Activated CD8-positive, alpha-beta T cell treated with anti-CD3 and anti-CD28 coated beads, Interleukin-2, amount 10 ng/mL, durations not matched to agents 7 days and 5 days (primary cell): ENCODE results near the gene C3orf52. TPM values are rescaled to one million over a fixed set of nuclear protein-coding genes. Genes with fewer than 3 reads are reported as not detected.
"Not testable (repeated sequence)": the region's sequence is repeated elsewhere in the genome, so short reads cannot be mapped to it uniquely, and the experiment has no call there.

Experiments used
- ATAC-seq: fragments of 150-1000 bp; cut with Tn5 transposase; one replicate; pipeline ENCODE4 v1.10.0; 2021; ENCODE audit warnings: moderate library complexity
- CTCF ChIA-PET: fragments of 350-600 bp; sonication (Branson Sonifier 250); formaldehyde crosslinking; loops from one replicate; lab custom pipeline; 2021; ENCODE audit warnings: antibody characterized with exemption; lab: Charles Lee
- POLR2A ChIA-PET: fragments of 350-600 bp; sonication (Branson Sonifier 250); formaldehyde crosslinking; loops from one replicate; lab custom pipeline; 2021; ENCODE audit warnings: antibody characterized with exemption; lab: Charles Lee
- DNase-seq: peaks from one replicate; pipeline ENCODE4 v3.0.0-alpha.2; 2020
- H3K27ac Mint-ChIP-seq: one replicate; pipeline ENCODE4 v1.8.0; 2021; ENCODE audit warnings: mild to moderate bottlenecking, mixed read lengths
- H3K27me3 Mint-ChIP-seq: one replicate; pipeline ENCODE4 v1.8.0; 2021; ENCODE audit warnings: low read depth, mixed read lengths
- H3K36me3 Mint-ChIP-seq: one replicate; pipeline ENCODE4 v1.8.0; 2021; ENCODE audit warnings: low read depth, mixed read lengths
- H3K4me1 Mint-ChIP-seq: one replicate; pipeline ENCODE4 v1.8.0; 2021; ENCODE audit warnings: low read depth, mixed read lengths
- H3K4me3 Mint-ChIP-seq: one replicate; pipeline ENCODE4 v1.8.0; 2021; ENCODE audit warnings: mild to moderate bottlenecking, mixed read lengths
- H3K9me3 Mint-ChIP-seq: one replicate; pipeline ENCODE4 v1.8.0; 2022; ENCODE audit warnings: mixed read lengths; ENCODE audit not compliant: insufficient read depth
- total RNA-seq, 2 experiments: library from RNA; stranded (reverse); gene quantifications; one replicate each; pipeline ENCODE4 v1.2.3, GENCODE V29; 2021

Gene C3orf52
- total RNA-seq, 2 experiments from 2014 or later, result 2.3 to 2.5 TPM

DNA sequence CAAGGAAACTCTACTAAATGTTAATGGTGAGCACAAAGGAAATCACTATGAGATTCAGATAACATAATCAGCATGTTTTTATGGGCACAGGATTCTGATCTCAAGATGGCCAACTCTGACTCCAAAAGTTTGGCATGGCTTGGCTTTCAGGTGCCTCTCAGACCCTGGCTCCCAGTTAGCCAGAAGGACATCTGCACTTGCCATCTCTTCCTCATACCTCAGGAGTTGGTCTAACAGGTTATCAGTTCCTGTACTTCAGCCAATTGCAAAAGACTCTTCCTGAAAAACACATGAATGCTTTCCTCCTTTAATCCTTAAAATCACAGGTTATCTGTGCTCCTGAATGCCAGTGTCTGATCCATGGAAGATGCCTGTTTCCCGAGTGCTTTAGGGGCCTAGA, 26.7 kb upstream of the C3orf52 start:
- Mint-ChIP-seq H3K36me3 (no peaks in the 10 kb centered on the region), H3K27me3 (peaks cover 2% of the 10 kb centered on the region), H3K27ac (no peak overlapping the region), H3K9me3 (no peaks in the 10 kb centered on the region), H3K4me1 (peaks cover 5% of the 10 kb centered on the region), H3K4me3 (no peak overlapping the region)
- POLR2A ChIA-PET, result no interaction called here
- ATAC-seq (no peak), DNase-seq (no peak)
- CTCF ChIA-PET, result interaction anchor here (1.6 kb wide), 1 partner anchor 16 kb away, joined by 4 read pairs; no protein-coding TSS in a partner anchor

DNA sequence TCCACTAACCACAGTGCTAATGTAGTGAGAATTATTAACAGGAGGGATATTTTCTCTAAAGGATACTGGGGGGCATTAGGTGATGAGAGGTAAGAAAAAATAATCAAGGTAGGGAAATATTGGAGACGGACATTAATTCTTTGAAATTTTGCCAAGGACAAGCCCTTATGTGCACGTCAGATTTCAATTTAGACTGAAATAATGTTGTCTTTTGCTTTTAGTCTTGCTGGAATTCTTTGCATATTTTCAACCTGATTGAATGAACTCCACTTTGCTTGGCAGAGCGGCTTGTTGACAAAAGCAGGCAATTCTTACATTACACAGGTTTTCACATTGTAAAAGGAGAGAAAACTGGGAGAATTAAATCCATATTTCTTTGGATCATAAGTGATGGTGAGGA, 25.0 kb upstream of the C3orf52 start:
- Mint-ChIP-seq H3K36me3 (no peaks in the 10 kb centered on the region), H3K4me3 (no peak overlapping the region), H3K4me1 (peaks cover 5% of the 10 kb centered on the region), H3K9me3 (no peaks in the 10 kb centered on the region), H3K27ac (no peak overlapping the region), H3K27me3 (peaks cover 4% of the 10 kb centered on the region)
- POLR2A ChIA-PET, result no interaction called here
- DNase-seq, result no peak
- CTCF ChIA-PET, result interaction anchor here (1.1 kb wide), 1 partner anchor 18 kb away, joined by 3 read pairs; no protein-coding TSS in a partner anchor
- no peak for ATAC-seq

DNA sequence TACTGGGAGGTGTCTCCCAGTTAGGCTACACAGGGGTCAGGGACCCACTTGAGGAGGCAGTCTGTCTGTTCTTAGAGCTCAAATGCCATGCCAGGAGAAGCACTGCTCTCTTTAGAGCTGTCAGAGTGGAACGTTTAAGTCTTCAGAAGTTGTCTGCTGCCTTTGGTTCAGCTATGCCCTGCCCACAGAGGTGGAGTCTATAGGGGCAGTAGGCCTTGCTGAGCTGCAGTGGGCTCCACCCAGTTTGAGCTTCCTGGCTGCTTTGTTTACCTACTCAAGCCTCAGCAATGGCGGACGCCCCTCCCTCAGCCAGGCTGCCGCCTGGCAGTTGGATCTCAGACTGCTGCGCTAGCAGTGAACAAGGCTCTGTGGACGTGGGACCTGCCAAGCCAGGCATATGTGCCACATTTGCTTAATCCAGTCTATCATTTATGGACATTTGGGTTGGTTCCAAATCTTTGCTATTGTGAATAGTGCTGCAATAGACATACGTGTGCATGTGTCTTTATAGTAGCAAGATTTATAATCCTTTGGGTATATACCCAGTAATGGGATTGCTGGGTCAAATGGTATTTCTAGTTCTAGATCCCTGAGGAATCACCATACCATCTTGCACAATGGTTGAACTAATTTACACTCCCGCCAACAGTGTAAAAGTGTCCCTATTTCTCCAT, 13.7 kb upstream of the C3orf52 start:
- not testable (repeated sequence) for H3K27me3 Mint-ChIP-seq, H3K9me3 Mint-ChIP-seq, H3K36me3 Mint-ChIP-seq
- Mint-ChIP-seq H3K4me3 (peak overlapping the region; percentile 67), H3K27ac (peak overlapping the region; percentile 85), H3K4me1 (peaks cover 42% of the 10 kb centered on the region)
- ChIA-PET POLR2A (interaction anchor here (1.0 kb wide), 1 partner anchor 14 kb away, joined by 3 read pairs; the partner anchor contains the start of gene C3orf52), CTCF (interaction anchor here (0.8 to 1.6 kb wide), 6 partner anchors 12 to 93 kb away, joined by 3 to 10 read pairs (median 3); partner anchors contain the start of gene ABHD10)
- peak; percentile 84 for DNase-seq
- ATAC-seq, result peak; percentile 65

DNA sequence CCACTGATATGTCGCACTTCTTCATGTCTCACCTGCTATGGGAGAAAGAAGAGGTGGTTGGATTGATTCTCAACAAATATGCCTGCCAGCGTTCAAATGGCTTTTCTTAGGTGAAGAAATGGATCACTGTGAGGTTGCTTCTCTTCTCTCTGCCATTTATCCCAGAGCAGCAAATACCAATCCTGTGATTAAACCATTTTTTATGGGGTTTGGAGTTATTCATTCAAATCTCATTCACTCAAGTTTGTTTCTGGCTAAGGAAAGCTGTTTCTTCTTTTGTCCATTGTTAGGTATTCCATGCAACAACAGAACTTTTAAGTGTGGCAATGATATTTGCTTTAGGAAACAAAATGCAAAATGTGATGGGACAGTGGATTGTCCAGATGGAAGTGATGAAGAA, 12.2 kb upstream of the C3orf52 start:
- DNase-seq, result no peak
- Mint-ChIP-seq H3K27ac (no peak overlapping the region), H3K9me3 (no peaks in the 10 kb centered on the region), H3K4me1 (peaks cover 42% of the 10 kb centered on the region), H3K4me3 (no peak overlapping the region), H3K27me3 (peaks cover 7% of the 10 kb centered on the region), H3K36me3 (peaks cover 5% of the 10 kb centered on the region)
- POLR2A ChIA-PET, result no interaction called here
- CTCF ChIA-PET, result no interaction called here
- ATAC-seq, result no peak

DNA sequence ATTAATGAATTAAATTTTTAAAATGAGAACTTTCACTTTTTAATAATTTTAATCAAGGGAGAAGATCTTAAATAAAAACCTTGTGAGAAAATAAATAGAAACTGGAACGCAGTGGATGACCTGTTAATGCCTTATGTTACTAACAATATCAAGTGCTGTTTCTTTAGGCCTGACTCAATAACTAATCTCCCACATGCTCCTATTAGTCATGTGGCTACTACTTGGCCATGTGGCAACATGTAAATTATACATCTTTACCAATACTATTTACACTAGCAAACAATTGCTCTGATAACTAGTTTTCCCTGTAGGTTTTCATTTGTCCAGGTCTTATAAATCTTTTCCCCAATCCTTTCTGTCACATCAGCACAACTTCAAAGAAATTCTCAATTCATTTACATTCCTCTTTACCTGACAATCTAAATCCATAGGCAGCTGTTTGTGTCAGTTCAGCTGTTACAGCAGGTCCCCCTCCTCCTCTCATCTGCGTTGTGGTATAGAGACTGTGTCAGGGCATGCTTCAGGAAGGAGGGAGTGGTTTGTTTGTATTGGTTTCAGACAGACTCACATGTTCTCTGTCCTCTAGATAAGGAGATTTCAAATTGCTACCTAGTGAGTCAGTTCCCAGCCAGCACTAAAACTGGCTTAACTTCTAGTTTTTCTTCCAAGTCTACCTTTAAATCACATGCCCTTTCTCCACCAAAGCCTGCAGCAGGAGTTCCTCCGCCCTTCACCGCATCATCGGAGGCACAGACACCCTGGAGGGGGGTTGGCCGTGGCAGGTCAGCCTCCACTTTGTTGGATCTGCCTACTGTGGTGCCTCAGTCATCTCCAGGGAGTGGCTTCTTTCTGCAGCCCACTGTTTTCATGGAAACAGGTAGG, 11.3 kb upstream of the C3orf52 start:
- H3K4me1 Mint-ChIP-seq, result peaks cover 42% of the 10 kb centered on the region
- H3K9me3 Mint-ChIP-seq, result no peaks in the 10 kb centered on the region
- ATAC-seq (peak; percentile 91), DNase-seq (peak; percentile 51)
- H3K27me3 Mint-ChIP-seq, result peaks cover 5% of the 10 kb centered on the region
- H3K27ac Mint-ChIP-seq, result peak overlapping the region; percentile 11
- peak overlapping the region; percentile 33 for H3K4me3 Mint-ChIP-seq
- ChIA-PET CTCF (no interaction called here), POLR2A (no interaction called here)
- peaks cover 5% of the 10 kb centered on the region for H3K36me3 Mint-ChIP-seq

DNA sequence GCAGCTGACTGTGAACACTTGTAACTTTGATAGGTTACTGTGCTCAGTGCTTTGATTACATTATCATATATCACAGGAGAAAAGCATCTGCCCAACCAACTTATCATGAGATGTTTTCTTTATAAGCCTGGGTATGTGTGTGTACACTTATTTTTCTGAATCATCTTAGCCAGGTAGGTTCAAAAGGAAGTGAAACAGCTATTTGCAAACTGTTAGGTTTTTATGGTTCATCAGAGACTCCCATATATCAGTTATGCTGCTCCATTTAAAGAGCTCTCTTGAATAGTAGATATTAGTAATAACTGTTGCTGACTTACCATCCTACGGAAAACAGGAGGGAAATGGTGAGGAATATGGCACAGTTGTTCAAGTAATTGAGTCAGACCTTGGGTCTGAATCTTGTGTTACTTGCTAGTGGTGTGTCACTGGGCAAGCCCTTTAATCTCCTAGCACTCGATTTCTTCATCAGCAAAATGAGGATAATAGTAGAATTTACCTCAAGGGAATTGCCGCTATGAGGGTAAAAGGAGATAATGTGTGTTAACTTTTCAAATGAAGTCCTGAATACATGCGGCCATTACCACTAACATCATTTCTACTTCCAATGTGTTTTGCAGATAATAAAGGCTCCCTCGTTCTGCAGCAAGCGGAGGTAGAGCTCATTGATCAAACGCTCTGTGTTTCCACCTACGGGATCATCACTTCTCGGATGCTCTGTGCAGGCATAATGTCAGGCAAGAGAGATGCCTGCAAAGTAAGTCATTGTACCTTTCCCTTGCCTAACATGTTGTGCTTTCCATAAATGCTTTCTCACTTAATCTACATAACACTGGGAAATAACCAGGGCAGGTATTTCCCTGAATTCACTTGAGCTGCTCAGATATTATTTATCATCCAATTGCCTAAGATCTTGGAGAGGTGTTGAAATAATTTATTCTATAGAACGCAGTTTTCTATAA, 7.8 kb upstream of the C3orf52 start:
- ATAC-seq, result no peak
- no peaks in the 10 kb centered on the region for H3K9me3 Mint-ChIP-seq
- no peaks in the 10 kb centered on the region for H3K36me3 Mint-ChIP-seq
- peaks cover 6% of the 10 kb centered on the region for H3K27me3 Mint-ChIP-seq
- no peak overlapping the region for H3K27ac Mint-ChIP-seq
- ChIA-PET POLR2A (interaction anchor here (0.7 kb wide), 1 partner anchor 12 kb away, joined by 3 read pairs; no protein-coding TSS in a partner anchor), CTCF (interaction anchor here (1.0 to 2.0 kb wide), 3 partner anchors 14 to 35 kb away, joined by 3 to 6 read pairs (median 4); no protein-coding TSS in a partner anchor)
- no peak for DNase-seq
- H3K4me3 Mint-ChIP-seq, result no peak overlapping the region
- peaks cover 22% of the 10 kb centered on the region for H3K4me1 Mint-ChIP-seq

DNA sequence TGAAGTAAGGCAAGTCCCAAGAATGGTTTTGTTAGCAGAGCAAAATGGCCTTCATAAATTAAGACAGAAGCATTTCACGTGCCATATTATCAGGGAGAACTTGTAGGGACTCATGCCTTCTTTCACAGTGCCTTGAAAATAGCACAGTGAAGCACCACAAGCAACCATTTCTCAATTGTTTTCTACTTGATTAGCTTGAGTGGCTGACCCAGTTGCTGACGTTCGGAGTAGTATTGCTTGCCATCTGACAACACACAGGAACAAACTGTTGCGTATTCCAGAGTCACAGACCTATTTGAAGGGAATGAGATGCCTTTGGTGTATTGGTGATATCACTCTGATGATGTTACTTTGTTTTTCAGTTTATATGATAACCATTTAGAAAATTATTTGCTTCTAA, 3.0 kb upstream of the C3orf52 start:
- Mint-ChIP-seq H3K27me3 (peaks cover 8% of the 10 kb centered on the region), H3K27ac (no peak overlapping the region), H3K9me3 (no peaks in the 10 kb centered on the region), H3K4me3 (no peak overlapping the region), H3K4me1 (peaks cover 17% of the 10 kb centered on the region), H3K36me3 (no peaks in the 10 kb centered on the region)
- ATAC-seq (no peak), DNase-seq (no peak)
- POLR2A ChIA-PET, result no interaction called here
- CTCF ChIA-PET, result no interaction called here

DNA sequence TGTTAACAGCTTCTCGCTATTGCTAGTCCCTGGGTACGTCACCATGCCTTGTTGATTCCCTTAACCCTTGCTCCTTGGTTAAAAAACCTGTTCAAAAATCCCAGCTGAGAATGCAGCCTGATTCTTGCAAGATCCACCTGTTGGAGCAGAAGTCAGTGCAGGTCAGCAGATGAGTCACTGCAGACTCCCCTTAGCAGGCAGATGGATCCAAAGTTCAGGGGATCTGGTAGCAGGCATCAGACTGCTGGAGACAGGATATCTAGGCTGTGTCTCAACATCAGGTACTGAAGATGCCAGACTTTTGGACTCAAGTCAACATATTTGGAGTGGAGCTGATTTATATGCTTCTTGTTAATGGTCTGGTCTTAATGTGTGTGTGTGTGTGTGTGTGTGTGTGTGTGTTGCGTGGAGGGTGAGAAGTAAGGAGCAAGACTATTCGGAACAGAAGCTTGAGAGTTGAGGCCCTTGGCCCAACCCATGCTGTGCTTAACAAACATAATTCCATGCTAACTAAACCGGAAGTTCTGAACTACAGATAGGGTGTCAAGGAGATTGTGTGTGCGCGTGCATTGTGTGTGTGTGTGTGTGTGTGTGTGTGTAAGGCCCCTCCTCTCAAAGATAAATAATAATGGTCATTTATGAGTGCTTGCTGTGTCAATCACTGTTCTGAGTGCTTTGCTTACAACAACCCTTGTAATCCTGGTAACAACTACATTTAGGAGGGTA, 1.0 kb upstream of the C3orf52 start:
- DNase-seq (no peak), ATAC-seq (no peak)
- peak overlapping the region; percentile 76 for H3K4me3 Mint-ChIP-seq
- H3K27ac Mint-ChIP-seq, result no peak overlapping the region
- ChIA-PET CTCF (interaction anchor here (0.7 to 1.1 kb wide), 2 partner anchors 13 to 71 kb away, joined by 3 read pairs; no protein-coding TSS in a partner anchor), POLR2A (no interaction called here)
- H3K4me1 Mint-ChIP-seq, result peaks cover 24% of the 10 kb centered on the region
- peaks cover 8% of the 10 kb centered on the region for H3K27me3 Mint-ChIP-seq
- no peaks in the 10 kb centered on the region for H3K9me3 Mint-ChIP-seq
- no peaks in the 10 kb centered on the region for H3K36me3 Mint-ChIP-seq

DNA sequence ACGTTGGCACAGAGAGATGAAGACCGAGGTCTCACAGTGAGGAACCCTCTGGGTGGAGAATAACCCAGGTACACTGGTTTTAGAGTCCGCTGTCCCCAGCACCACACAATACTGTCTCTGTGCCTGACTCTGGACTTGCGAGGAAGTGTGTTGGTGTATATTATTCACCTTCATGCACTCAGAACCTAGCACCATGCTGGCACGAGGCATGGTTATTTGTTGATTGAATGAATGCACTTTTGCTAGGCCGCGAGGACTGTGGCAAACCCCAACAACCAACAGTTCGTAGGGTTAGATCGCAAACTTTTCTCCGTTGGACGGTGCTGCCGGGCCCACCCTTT, 484 bp upstream of the C3orf52 start:
- Mint-ChIP-seq H3K36me3 (no peaks in the 10 kb centered on the region), H3K4me3 (peak overlapping the region; percentile 76), H3K27ac (no peak overlapping the region), H3K9me3 (no peaks in the 10 kb centered on the region), H3K4me1 (peaks cover 30% of the 10 kb centered on the region), H3K27me3 (peaks cover 8% of the 10 kb centered on the region)
- POLR2A ChIA-PET, result no interaction called here
- CTCF ChIA-PET, result interaction anchor here (1.0 kb wide), 1 partner anchor 10 kb away, joined by 3 read pairs; no protein-coding TSS in a partner anchor
- no peak for DNase-seq
- peak; percentile 1 for ATAC-seq

DNA sequence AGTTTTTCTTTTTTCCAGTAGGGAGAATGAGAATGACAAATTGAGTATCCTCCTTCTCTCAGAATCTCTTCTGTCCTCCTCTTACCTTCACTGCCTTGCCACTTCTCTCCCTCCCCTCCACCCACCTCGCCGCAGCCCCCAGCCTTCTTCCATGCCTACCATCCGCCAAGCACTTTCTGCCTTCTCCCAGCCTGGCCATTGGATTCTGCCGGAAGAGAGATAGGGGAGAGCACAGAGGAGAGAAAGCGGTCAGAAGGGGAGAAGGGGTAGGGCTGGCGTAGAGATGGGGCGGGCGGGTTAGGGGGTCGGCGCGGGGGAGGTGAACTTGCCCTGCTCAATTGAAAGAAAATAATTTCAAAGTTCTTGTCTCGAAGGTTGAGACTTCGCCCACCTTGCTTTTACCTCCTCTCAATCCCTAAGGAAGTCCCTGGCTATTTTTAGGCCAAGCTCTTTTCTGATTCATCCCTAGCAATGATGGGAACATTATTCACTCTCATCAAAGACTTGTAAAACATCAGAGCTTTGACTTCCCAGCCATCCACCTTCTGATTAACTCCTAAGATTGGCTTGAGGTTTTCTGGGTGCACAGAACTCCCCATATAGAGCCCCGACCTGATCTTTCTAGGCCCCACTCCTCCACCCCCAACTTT, 811 bp downstream of the C3orf52 start:
- DNase-seq (no peak), ATAC-seq (no peak)
- CTCF ChIA-PET, result interaction anchor here (1.0 to 1.6 kb wide), 3 partner anchors 8 to 98 kb away, joined by 3 to 6 read pairs (median 3); no protein-coding TSS in a partner anchor
- Mint-ChIP-seq H3K4me1 (peaks cover 38% of the 10 kb centered on the region), H3K4me3 (peak overlapping the region; percentile 76), H3K9me3 (no peaks in the 10 kb centered on the region), H3K36me3 (no peaks in the 10 kb centered on the region), H3K27ac (no peak overlapping the region), H3K27me3 (peaks cover 8% of the 10 kb centered on the region)
- POLR2A ChIA-PET, result interaction anchor here (0.7 kb wide), 1 partner anchor 14 kb away, joined by 3 read pairs; no protein-coding TSS in a partner anchor
